Chondrocyte (in vitro differentiated cells): ENCODE measurements around the gene ZNF653. TPM values are rescaled to one million over a fixed set of nuclear protein-coding genes. Genes with fewer than 3 reads are reported as not detected.

Experiments
- DNase-seq: peaks from one replicate; pipeline ENCODE4 v3.0.0; 2021; ENCODE audit warnings: mixed read lengths, low spot score
- H3K27ac Mint-ChIP-seq: one replicate; pipeline ENCODE4 v1.8.0; 2021; ENCODE audit warnings: mild to moderate bottlenecking, moderate library complexity, mixed read lengths; ENCODE audit not compliant: unreplicated experiment
- H3K27me3 Mint-ChIP-seq: 2 replicates; pipeline ENCODE4 v1.8.0; 2021; ENCODE audit warnings: low read depth, mixed read lengths
- H3K36me3 Mint-ChIP-seq: 2 replicates; pipeline ENCODE4 v1.8.0; 2021; ENCODE audit warnings: low read depth, mixed read lengths
- H3K4me1 Mint-ChIP-seq: 2 replicates; pipeline ENCODE4 v1.8.0; 2021; ENCODE audit warnings: low read depth, mild to moderate bottlenecking, mixed read lengths
- H3K4me3 Mint-ChIP-seq: one replicate; pipeline ENCODE4 v1.8.0; 2021; ENCODE audit warnings: mild to moderate bottlenecking, moderate library complexity, mixed read lengths; ENCODE audit not compliant: unreplicated experiment
- H3K9me3 Mint-ChIP-seq: 2 replicates; pipeline ENCODE4 v1.8.0; 2021; ENCODE audit warnings: low read depth, mixed read lengths
- total RNA-seq: library from RNA; stranded (reverse); gene quantifications from 3 replicates; pipeline ENCODE4 v1.2.1, GENCODE V29; 2021
- TF ChIP-seq, protein P1 (sequence below): fragments of 200-600 bp; sonication (generic); IDR thresholded peaks from 2 replicates; pipeline ENCODE4 v1.5.0; 2021; ENCODE audit warnings: antibody characterized with exemption, mild to moderate bottlenecking, moderate library complexity

The ZNF653 gene
- total RNA-seq, 1 donor from 2014 or later, result 8.2 TPM

- Mint-ChIP-seq H3K27ac (peak overlapping the region; percentile 79), H3K36me3 (peaks cover 5% of the 10 kb centered on the region), H3K4me3 (peak overlapping the region; percentile 83), H3K9me3 (no peaks in the 10 kb centered on the region), H3K4me1 (peaks cover 16% of the 10 kb centered on the region), H3K27me3 (no peaks in the 10 kb centered on the region)
- no peak for DNase-seq
- TF ChIP-seq, protein P1, sequence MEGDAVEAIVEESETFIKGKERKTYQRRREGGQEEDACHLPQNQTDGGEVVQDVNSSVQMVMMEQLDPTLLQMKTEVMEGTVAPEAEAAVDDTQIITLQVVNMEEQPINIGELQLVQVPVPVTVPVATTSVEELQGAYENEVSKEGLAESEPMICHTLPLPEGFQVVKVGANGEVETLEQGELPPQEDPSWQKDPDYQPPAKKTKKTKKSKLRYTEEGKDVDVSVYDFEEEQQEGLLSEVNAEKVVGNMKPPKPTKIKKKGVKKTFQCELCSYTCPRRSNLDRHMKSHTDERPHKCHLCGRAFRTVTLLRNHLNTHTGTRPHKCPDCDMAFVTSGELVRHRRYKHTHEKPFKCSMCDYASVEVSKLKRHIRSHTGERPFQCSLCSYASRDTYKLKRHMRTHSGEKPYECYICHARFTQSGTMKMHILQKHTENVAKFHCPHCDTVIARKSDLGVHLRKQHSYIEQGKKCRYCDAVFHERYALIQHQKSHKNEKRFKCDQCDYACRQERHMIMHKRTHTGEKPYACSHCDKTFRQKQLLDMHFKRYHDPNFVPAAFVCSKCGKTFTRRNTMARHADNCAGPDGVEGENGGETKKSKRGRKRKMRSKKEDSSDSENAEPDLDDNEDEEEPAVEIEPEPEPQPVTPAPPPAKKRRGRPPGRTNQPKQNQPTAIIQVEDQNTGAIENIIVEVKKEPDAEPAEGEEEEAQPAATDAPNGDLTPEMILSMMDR, result no peak
Observed at GRCh38 chr19:11504502-11505031, 1.1 kb downstream of the ZNF653 start.

- H3K27ac Mint-ChIP-seq, result no peak overlapping the region
- no peak overlapping the region for H3K4me3 Mint-ChIP-seq
- TF ChIP-seq, protein P1, result no peak
Observed at GRCh38 chr19:11499890-11500420, 5.7 kb downstream of the ZNF653 start.

GRCh38 chr19:11499220-11499726 is 6.4 kb downstream of the ZNF653 start:
- Mint-ChIP-seq H3K9me3 (no peaks in the 10 kb centered on the region), H3K27me3 (no peaks in the 10 kb centered on the region), H3K36me3 (peaks cover 11% of the 10 kb centered on the region), H3K4me3 (no peak overlapping the region), H3K4me1 (peaks cover under 1% of the 10 kb centered on the region), H3K27ac (no peak overlapping the region)
- DNase-seq, result no peak
- TF ChIP-seq, protein P1, result no peak

More at GRCh38 chr19:11499890-11500420, 5.7 kb downstream of the ZNF653 start:
- peaks cover 10% of the 10 kb centered on the region for H3K36me3 Mint-ChIP-seq
- H3K9me3 Mint-ChIP-seq, result no peaks in the 10 kb centered on the region
- no peak for DNase-seq
- no peaks in the 10 kb centered on the region for H3K27me3 Mint-ChIP-seq
- H3K4me1 Mint-ChIP-seq, result peaks cover 7% of the 10 kb centered on the region

DNA sequence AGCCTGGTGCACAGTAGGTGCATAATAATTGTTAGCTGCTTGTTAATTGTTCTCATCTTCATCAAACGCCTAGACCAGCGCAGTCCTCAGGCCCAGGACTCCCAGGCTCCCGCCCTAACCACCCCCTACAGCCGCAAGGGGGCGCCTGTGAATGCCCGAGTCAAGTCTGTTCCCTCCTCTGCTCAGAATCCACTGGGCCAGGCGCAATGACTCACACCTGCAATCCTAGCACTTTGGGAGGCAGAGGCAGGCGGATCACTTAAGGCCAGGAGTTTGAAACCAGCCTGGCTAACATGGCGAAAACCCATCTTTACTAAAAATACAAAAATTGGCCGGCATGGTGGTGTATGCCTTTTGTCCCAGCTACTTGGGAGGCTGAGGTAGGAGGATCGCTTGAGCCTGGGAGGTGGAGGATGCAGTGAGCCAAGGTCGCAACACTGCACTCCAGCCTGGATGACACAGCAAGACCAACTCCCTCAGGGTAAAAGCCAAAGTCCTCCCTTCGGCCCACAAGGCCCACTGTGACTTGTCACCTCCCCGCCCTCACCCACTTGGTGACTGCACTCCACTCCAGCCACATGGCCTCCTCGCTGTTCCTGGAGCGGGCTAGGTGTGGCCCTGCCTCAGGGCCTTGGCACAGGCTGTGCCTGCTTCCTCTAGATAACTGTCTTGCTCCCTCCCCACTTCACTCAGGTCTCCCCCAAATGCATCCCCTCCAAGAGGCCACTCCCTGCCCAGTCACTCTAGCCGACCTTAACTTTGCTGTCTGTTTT is 9.1 kb downstream of the ZNF653 start:
- Mint-ChIP-seq H3K36me3 (peaks cover 8% of the 10 kb centered on the region), H3K27me3 (no peaks in the 10 kb centered on the region), H3K4me1 (no peaks in the 10 kb centered on the region), H3K9me3 (no peaks in the 10 kb centered on the region), H3K4me3 (no peak overlapping the region), H3K27ac (peak overlapping the region; percentile 59)
- TF ChIP-seq, protein P1, result peak; percentile 83
- DNase-seq, result no peak

DNA sequence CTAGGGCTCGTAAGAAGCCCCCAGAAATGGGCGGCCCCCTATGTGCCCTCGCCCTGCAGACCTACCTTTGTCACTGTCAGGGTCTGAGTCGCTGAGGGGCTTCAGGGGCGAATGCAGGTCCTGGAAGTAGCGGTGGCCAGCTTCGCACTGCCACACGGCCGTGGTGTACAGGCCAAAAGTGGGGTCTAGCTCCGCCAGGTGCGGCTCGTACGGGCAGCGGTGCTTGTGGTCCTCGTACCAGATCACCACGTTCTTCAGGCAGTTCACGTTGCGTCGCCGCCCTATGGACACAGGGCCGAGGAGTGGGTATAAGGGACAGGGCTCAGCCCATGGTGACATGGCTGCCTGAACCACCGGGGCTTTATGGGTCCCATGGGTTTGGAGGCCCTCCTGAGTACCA is 9.8 kb downstream of the ZNF653 start:
- H3K4me1 Mint-ChIP-seq, result no peaks in the 10 kb centered on the region
- TF ChIP-seq, protein P1, result no peak
- H3K27ac Mint-ChIP-seq, result no peak overlapping the region
- peaks cover 11% of the 10 kb centered on the region for H3K36me3 Mint-ChIP-seq
- no peaks in the 10 kb centered on the region for H3K27me3 Mint-ChIP-seq
- H3K4me3 Mint-ChIP-seq, result no peak overlapping the region
- H3K9me3 Mint-ChIP-seq, result no peaks in the 10 kb centered on the region
- DNase-seq, result no peak
